ENCODE results near the gene DKC1.

DKC1 gene

DNA sequence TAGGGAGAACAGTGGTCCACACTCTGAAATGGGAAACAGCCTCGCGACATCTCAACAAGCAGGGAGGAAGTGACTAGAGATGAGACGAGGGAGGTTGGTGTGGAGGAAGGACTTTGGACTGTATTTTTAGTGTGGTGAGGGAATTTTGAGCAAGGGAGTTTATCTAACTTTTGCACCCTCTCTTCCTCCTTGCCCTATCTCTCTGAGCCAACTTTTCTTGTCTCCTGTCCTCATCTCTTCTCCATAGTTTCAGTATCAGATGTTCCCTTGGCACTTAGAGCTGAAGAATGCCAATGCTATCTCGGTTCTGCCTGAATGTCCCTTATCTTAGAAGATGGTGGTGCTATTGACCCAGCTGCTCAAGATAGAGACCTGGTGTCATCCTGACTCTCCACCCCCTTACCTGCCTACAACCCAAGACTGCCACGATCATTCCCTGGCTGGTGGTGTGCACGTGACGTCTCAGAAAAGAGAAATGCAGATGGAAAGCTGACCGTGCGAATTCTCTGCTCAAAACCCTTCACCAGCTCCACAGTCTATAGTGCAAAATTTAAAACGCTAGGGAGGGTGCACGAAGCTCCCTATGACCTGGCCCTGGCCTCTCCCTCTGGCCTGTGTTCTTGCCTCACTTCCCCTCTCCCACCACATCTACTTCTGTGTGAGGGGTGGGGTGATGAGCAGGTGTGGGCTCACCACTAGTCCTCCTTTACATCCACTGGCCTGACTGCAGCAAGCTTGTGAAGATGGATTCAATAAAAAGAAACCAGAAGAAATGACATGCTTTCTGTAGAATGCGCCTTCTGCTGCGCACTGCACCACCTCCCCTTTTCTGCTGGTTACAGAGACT lies 21.7 kb downstream of the DKC1 start:
- Histone ChIP-seq H3K27me3 (replicated peaks in 2 of 5; ENCODE audit: control insufficient read depth in 4 of 5, insufficient read depth in 5 of 5, low read length in 4 of 5) (no peaks in the 10 kb centered on the region), H3K36me3 (ENCODE audit: control insufficient read depth in 4 of 4, insufficient read depth in 4 of 4, low read length in 3 of 4) (peaks cover 0 to 28% (median 10%) of the 10 kb centered on the region in 4 experiments), H3K4me1 (ENCODE audit: control extremely low read depth in 1 of 4, control insufficient read depth in 4 of 4, insufficient read depth in 4 of 4, low read length in 3 of 4) (peaks cover 5 to 33% (median 26%) of the 10 kb centered on the region in 4 experiments), H3K9me3 (ENCODE audit: control extremely low read depth in 1 of 5, control insufficient read depth in 4 of 5, insufficient read depth in 2 of 5, low read depth in 1 of 5, low read length in 4 of 5) (no peaks in the 10 kb centered on the region), H3K27ac (ENCODE audit: insufficient read depth in 1 of 2, low read depth in 1 of 2, low read length in 2 of 2, poor library complexity in 1 of 2, severe bottlenecking in 2 of 2) (peak overlapping the region in 1 of 2 experiments; percentile 58), H3K4me3 (ENCODE audit: control insufficient read depth in 1 of 7, extremely low read depth in 1 of 7, insufficient read depth in 4 of 7, low read depth in 2 of 7, low read length in 6 of 7) (peak overlapping the region in 3 of 7 experiments; percentile 0 to 45 (median 24))
- WGBS (ENCODE audit: insufficient coverage) = 81% methylated on average over 9 of the region's 13 CpGs
- ChIA-PET POLR2A (no interaction called here), CTCF (interaction anchor here (1.0 to 1.1 kb wide), 2 partner anchors 13 kb away, joined by 3 read pairs; no protein-coding TSS in a partner anchor)
- DNase-seq = peak in 2 of 3 donors; percentile 40 to 53

GRCh38 chrX:154785716-154786115 lies 23.1 kb downstream of the DKC1 start:
- Histone ChIP-seq H3K4me3 (ENCODE audit: control insufficient read depth in 1 of 7, extremely low read depth in 1 of 7, insufficient read depth in 4 of 7, low read depth in 2 of 7, low read length in 6 of 7) (peak overlapping the region in 1 of 7 experiments; percentile 28), H3K4me1 (ENCODE audit: control extremely low read depth in 1 of 4, control insufficient read depth in 4 of 4, insufficient read depth in 4 of 4, low read length in 3 of 4) (peaks cover 5 to 33% (median 26%) of the 10 kb centered on the region in 4 experiments), H3K27me3 (replicated peaks in 2 of 5; ENCODE audit: control insufficient read depth in 4 of 5, insufficient read depth in 5 of 5, low read length in 4 of 5) (no peaks in the 10 kb centered on the region), H3K27ac (ENCODE audit: insufficient read depth in 1 of 2, low read depth in 1 of 2, low read length in 2 of 2, poor library complexity in 1 of 2, severe bottlenecking in 2 of 2) (no peak overlapping the region), H3K9me3 (ENCODE audit: control extremely low read depth in 1 of 5, control insufficient read depth in 4 of 5, insufficient read depth in 2 of 5, low read depth in 1 of 5, low read length in 4 of 5) (peaks cover 0 to under 1% (median 0%) of the 10 kb centered on the region in 5 experiments), H3K36me3 (ENCODE audit: control insufficient read depth in 4 of 4, insufficient read depth in 4 of 4, low read length in 3 of 4) (peaks cover 0 to 30% (median 11%) of the 10 kb centered on the region in 4 experiments)
- DNase-seq = peak in 1 of 3 donors; percentile 36
- ChIA-PET CTCF (interaction anchor here (0.5 to 1.0 kb wide), 4 partner anchors 35 to 63 kb away, joined by 3 to 4 read pairs (median 3); partner anchors contain the start of gene GAB3), POLR2A (no interaction called here)
- 58% methylated on average over 5 of the region's 6 CpGs for WGBS (ENCODE audit: insufficient coverage)

GRCh38 chrX:154791467-154791866 lies 28.8 kb downstream of the DKC1 start:
- Histone ChIP-seq H3K9me3 (ENCODE audit: control extremely low read depth in 1 of 5, control insufficient read depth in 4 of 5, insufficient read depth in 2 of 5, low read depth in 1 of 5, low read length in 4 of 5) (peaks cover 0 to 2% (median 0%) of the 10 kb centered on the region in 5 experiments), H3K4me1 (ENCODE audit: control extremely low read depth in 1 of 4, control insufficient read depth in 4 of 4, insufficient read depth in 4 of 4, low read length in 3 of 4) (peaks cover 0 to 12% (median 6%) of the 10 kb centered on the region in 4 experiments), H3K27ac (ENCODE audit: insufficient read depth in 1 of 2, low read depth in 1 of 2, low read length in 2 of 2, poor library complexity in 1 of 2, severe bottlenecking in 2 of 2) (no peak overlapping the region), H3K36me3 (ENCODE audit: control insufficient read depth in 4 of 4, insufficient read depth in 4 of 4, low read length in 3 of 4) (peaks cover 0 to 24% (median 12%) of the 10 kb centered on the region in 4 experiments), H3K27me3 (replicated peaks in 2 of 5; ENCODE audit: control insufficient read depth in 4 of 5, insufficient read depth in 5 of 5, low read length in 4 of 5) (no peaks in the 10 kb centered on the region), H3K4me3 (ENCODE audit: control insufficient read depth in 1 of 7, extremely low read depth in 1 of 7, insufficient read depth in 4 of 7, low read depth in 2 of 7, low read length in 6 of 7) (no peak overlapping the region)
- 80% methylated on average over 4 of the region's 4 CpGs for WGBS (ENCODE audit: insufficient coverage)
- ChIA-PET POLR2A (no interaction called here), CTCF (interaction anchor here (0.6 to 1.1 kb wide), 2 partner anchors 9 kb away, joined by 3 read pairs; no protein-coding TSS in a partner anchor)
- no peak for DNase-seq

DNA sequence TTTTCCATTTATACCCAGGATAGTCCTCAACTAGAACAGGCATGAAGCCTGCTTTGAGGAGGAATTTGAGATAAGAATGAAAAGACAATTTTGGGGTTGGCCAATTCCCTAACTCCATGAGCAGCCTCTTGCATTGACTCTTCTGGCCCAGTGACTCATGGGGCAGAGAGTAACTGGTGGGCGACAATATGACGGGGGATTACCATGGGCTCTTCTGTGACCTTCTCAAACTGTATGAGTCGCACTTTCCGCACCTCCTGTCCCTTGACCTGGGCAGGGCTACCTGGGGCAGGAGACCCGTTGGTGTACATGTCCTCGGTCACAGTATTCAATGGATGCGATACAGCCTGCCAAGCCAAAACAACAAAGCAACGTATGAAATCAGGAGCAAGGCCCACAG lies 29.3 kb downstream of the DKC1 start:
- H3K27ac ChIP-seq (ENCODE audit: insufficient read depth in 1 of 2, low read depth in 1 of 2, low read length in 2 of 2, poor library complexity in 1 of 2, severe bottlenecking in 2 of 2) = no peak overlapping the region
- DNase-seq = no peak
- peaks cover 2 to 16% (median 8%) of the 10 kb centered on the region in 4 experiments for H3K4me1 ChIP-seq (ENCODE audit: control extremely low read depth in 1 of 4, control insufficient read depth in 4 of 4, insufficient read depth in 4 of 4, low read length in 3 of 4)
- CTCF ChIA-PET = interaction anchor here (0.6 kb wide), 1 partner anchor 9 kb away, joined by 3 read pairs; no protein-coding TSS in a partner anchor
- 91% methylated on average over 8 of the region's 8 CpGs for WGBS (ENCODE audit: insufficient coverage)
- no peaks in the 10 kb centered on the region for H3K27me3 ChIP-seq (replicated peaks in 2 of 5; ENCODE audit: control insufficient read depth in 4 of 5, insufficient read depth in 5 of 5, low read length in 4 of 5)
- POLR2A ChIA-PET = no interaction called here
- H3K9me3 ChIP-seq (ENCODE audit: control extremely low read depth in 1 of 5, control insufficient read depth in 4 of 5, insufficient read depth in 2 of 5, low read depth in 1 of 5, low read length in 4 of 5) = peaks cover 0 to 2% (median 0%) of the 10 kb centered on the region in 5 experiments
- H3K36me3 ChIP-seq (ENCODE audit: control insufficient read depth in 4 of 4, insufficient read depth in 4 of 4, low read length in 3 of 4) = peaks cover 0 to 24% (median 12%) of the 10 kb centered on the region in 4 experiments
- H3K4me3 ChIP-seq (ENCODE audit: control insufficient read depth in 1 of 7, extremely low read depth in 1 of 7, insufficient read depth in 4 of 7, low read depth in 2 of 7, low read length in 6 of 7) = no peak overlapping the region

DNA sequence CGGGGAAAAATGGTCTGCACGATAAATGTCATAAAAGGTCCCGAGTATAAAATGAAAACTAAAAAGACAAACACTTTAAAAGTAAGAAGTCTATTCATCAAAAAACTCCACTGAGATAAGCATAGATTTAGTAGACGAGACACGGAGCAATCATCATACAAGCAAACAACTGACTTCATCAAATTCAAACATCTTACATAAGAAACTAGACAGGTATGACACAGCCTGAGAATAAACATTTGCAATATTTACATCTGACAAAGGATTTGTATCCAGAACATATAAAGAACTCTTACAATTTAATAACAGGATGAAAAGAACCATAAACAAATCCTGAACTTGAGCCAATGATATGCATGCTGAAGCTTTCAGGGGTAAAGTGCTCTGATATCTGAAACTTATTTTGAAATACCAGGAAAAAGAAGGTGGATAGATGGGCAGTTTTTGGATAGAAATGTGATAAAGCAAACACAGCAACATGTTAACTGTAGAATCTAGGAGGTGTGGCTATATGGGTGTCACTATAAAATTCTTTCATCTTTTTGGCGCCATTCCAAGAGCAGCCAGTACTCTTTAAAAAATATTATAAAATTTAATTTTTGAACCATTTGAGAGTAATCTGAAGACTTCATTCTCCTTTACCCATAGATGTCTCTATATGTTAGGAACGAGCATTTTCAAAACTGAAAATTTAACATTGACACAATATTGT lies 30.6 kb downstream of the DKC1 start:
- POLR2A ChIA-PET = no interaction called here
- WGBS (ENCODE audit: insufficient coverage) = 97% methylated on average over 5 of the region's 7 CpGs
- Histone ChIP-seq H3K4me3 (ENCODE audit: control insufficient read depth in 1 of 7, extremely low read depth in 1 of 7, insufficient read depth in 4 of 7, low read depth in 2 of 7, low read length in 6 of 7) (no peak overlapping the region), H3K27ac (ENCODE audit: insufficient read depth in 1 of 2, low read depth in 1 of 2, low read length in 2 of 2, poor library complexity in 1 of 2, severe bottlenecking in 2 of 2) (no peak overlapping the region), H3K4me1 (ENCODE audit: control extremely low read depth in 1 of 4, control insufficient read depth in 4 of 4, insufficient read depth in 4 of 4, low read length in 3 of 4) (peaks cover 8 to 27% (median 17%) of the 10 kb centered on the region in 4 experiments), H3K27me3 (replicated peaks in 2 of 5; ENCODE audit: control insufficient read depth in 4 of 5, insufficient read depth in 5 of 5, low read length in 4 of 5) (no peaks in the 10 kb centered on the region), H3K9me3 (ENCODE audit: control extremely low read depth in 1 of 5, control insufficient read depth in 4 of 5, insufficient read depth in 2 of 5, low read depth in 1 of 5, low read length in 4 of 5) (peaks cover 0 to 2% (median 0%) of the 10 kb centered on the region in 5 experiments), H3K36me3 (ENCODE audit: control insufficient read depth in 4 of 4, insufficient read depth in 4 of 4, low read length in 3 of 4) (peaks cover 0 to 24% (median 11%) of the 10 kb centered on the region in 4 experiments)
- DNase-seq = no peak
- CTCF ChIA-PET = no interaction called here

DNA sequence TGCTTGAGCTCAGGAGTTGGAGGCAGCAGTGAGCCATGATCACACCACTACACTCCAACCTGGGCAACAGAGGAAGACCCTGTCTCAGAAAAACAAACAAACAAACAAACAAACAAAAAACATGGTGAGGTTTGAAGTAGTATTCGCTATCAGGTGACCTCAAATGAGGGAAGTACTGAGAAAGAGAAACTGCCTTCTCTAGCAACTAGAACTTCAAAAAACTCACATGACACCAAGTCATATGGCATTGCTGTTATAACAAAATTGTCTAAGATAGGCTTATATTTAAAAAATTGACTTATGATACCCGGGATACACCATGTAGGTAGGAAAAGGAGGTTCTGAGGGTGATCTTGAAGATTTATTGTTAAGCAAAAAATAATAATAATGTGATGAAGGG lies 32.4 kb downstream of the DKC1 start:
- Histone ChIP-seq H3K4me3 (ENCODE audit: control insufficient read depth in 1 of 7, extremely low read depth in 1 of 7, insufficient read depth in 4 of 7, low read depth in 2 of 7, low read length in 6 of 7) (no peak overlapping the region), H3K27me3 (replicated peaks in 2 of 5; ENCODE audit: control insufficient read depth in 4 of 5, insufficient read depth in 5 of 5, low read length in 4 of 5) (no peaks in the 10 kb centered on the region), H3K27ac (ENCODE audit: insufficient read depth in 1 of 2, low read depth in 1 of 2, low read length in 2 of 2, poor library complexity in 1 of 2, severe bottlenecking in 2 of 2) (peak overlapping the region in 1 of 2 experiments; percentile 6), H3K4me1 (ENCODE audit: control extremely low read depth in 1 of 4, control insufficient read depth in 4 of 4, insufficient read depth in 4 of 4, low read length in 3 of 4) (peaks cover 20 to 43% (median 27%) of the 10 kb centered on the region in 4 experiments), H3K36me3 (ENCODE audit: control insufficient read depth in 4 of 4, insufficient read depth in 4 of 4, low read length in 3 of 4) (peaks cover 0 to 16% (median 5%) of the 10 kb centered on the region in 4 experiments), H3K9me3 (ENCODE audit: control extremely low read depth in 1 of 5, control insufficient read depth in 4 of 5, insufficient read depth in 2 of 5, low read depth in 1 of 5, low read length in 4 of 5) (peaks cover 0 to 2% (median 0%) of the 10 kb centered on the region in 5 experiments)
- CTCF ChIA-PET = no interaction called here
- DNase-seq = peak in 2 of 3 donors; percentile 30 to 47
- WGBS (ENCODE audit: insufficient coverage) = no CpG with 5 or more reads among the region's 2 CpGs
- POLR2A ChIA-PET = no interaction called here

Measured in common myeloid progenitor, CD34-positive (primary cell).